Activated naive CD4-positive, alpha-beta T cell treated with anti-CD3 and anti-CD28 coated beads, Interleukin-2, amount 10 ng/mL, durations not matched to agents 7 days and 5 days (primary cell): ENCODE measurements around the gene LIPC.

Experiments used
- CTCF ChIA-PET: fragments of 350-600 bp; sonication (Branson Sonifier 250); formaldehyde crosslinking; loops from one replicate; lab custom pipeline; 2021; ENCODE audit warnings: antibody characterized with exemption; lab: Charles Lee
- DNase-seq: peaks from one replicate; pipeline ENCODE4 v3.0.0-alpha.2; 2020
- H3K27ac Mint-ChIP-seq: one replicate; pipeline ENCODE4 v1.8.0; 2021; ENCODE audit warnings: mild to moderate bottlenecking, moderate library complexity, mixed read lengths
- H3K27me3 Mint-ChIP-seq: one replicate; pipeline ENCODE4 v1.8.0; 2021; ENCODE audit warnings: mild to moderate bottlenecking, mixed read lengths
- H3K36me3 Mint-ChIP-seq: one replicate; pipeline ENCODE4 v1.8.0; 2021; ENCODE audit warnings: mixed read lengths
- H3K4me1 Mint-ChIP-seq: one replicate; pipeline ENCODE4 v1.8.0; 2021; ENCODE audit warnings: mixed read lengths
- H3K4me3 Mint-ChIP-seq: one replicate; pipeline ENCODE4 v1.8.0; 2021; ENCODE audit warnings: mild to moderate bottlenecking, moderate library complexity, mixed read lengths
- H3K9me3 Mint-ChIP-seq: one replicate; pipeline ENCODE4 v1.8.0; 2021; ENCODE audit warnings: mixed read lengths

LIPC gene

DNA sequence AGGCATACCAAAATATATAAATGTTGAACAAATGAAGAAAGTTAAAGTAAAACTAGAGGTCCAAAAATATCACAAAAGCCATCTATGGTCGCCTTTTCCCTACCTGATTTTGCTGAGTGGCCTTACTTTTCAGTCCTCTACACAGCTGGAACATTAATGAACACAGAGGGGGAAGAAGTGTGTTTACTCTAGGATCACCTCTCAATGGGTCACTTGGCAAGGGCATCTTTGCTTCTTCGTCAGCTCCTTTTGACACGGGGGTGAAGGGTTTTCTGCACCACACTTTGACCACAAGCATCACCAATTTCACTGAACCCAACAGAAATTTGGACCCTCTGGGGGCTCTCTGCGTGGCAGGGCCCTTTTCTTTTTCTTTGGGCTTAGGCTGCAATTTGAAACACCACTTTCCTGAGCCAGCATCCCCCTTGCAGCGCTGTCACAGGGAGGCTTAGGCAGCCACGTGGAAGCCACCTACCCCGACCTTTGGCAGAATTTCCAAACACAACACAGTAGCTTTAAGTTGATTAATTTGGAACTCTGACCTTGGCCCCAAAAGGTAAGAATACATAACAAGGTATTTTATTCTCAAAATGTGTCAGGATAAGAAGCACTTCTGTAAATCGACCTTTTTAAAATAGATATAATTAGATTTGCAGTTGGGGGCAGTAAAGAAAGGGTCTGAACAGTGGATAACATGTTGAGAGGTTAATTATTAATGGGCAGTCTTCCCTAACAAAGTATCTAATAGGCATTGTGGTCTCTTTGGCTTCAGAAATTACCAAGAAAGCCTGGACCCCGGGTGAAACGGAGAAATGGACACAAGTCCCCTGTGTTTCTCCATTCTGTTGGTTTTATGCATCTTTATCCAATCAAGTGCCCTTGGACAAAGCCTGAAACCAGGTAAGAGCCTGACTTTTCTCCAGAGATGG is at the start of gene LIPC:
Gene LIPC, plus strand, starts transcription at position 771 of the 929 bp plus-strand sequence. Its CDS starts 42 bp downstream, at position 813.
- H3K4me3 Mint-ChIP-seq, result no peak within 1 kb of the TSS
- H3K27ac Mint-ChIP-seq, result no peak within 1 kb of the TSS
- no peak for DNase-seq
- no peaks in the 10 kb centered on the region for H3K9me3 Mint-ChIP-seq
- CTCF ChIA-PET, result no interaction called here
- H3K27me3 Mint-ChIP-seq, result no peaks in the 10 kb centered on the region
- H3K4me1 Mint-ChIP-seq, result no peaks in the 10 kb centered on the region
- H3K36me3 Mint-ChIP-seq, result no peaks in the 10 kb centered on the region

DNA sequence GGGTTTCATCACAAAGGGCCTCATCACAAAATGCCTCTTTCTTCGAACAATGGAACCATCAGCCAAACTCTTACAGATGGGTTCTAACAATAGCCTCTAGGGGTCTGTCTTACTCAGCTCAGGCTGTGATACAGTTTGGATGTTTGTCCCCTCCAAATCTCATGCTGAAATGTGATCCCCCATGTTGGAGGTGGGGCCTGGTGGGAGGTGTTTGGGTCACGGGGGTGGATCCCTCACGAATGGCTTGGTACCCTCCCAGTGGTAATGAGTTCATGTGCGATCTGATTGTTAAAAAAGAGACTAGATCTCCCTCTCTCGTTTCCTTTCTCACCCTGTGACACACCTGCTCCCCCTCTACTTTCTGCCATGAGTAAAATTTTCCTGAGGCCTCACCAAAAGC is 47.9 kb upstream of the LIPC start:
- Mint-ChIP-seq H3K9me3 (no peaks in the 10 kb centered on the region), H3K4me1 (no peaks in the 10 kb centered on the region), H3K4me3 (no peak overlapping the region), H3K27me3 (peaks cover 4% of the 10 kb centered on the region), H3K36me3 (no peaks in the 10 kb centered on the region), H3K27ac (no peak overlapping the region)
- DNase-seq, result no peak
- CTCF ChIA-PET, result no interaction called here

DNA sequence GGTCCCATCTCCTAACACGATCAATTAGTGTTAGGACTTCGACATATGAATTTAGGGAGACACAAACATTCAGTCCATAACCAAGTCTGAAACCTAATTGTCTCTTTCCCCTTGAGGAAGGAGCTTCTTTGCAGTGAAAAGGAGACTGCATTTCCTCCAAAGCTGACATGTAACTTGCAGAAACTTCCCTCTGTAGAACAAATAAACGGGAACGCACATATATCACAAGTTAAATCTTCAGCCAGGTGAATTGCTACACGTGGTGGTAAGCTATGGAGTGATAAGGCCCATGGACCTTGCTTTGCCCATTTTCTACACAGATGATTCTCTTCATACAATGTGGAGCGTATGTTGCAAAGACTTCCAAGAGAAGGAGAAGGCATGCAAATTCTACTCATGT is 47.1 kb upstream of the LIPC start:
- Mint-ChIP-seq H3K4me1 (no peaks in the 10 kb centered on the region), H3K27me3 (peaks cover 4% of the 10 kb centered on the region), H3K4me3 (no peak overlapping the region), H3K27ac (no peak overlapping the region), H3K36me3 (no peaks in the 10 kb centered on the region), H3K9me3 (no peaks in the 10 kb centered on the region)
- no peak for DNase-seq
- CTCF ChIA-PET, result no interaction called here

- CTCF ChIA-PET, result no interaction called here
- no peaks in the 10 kb centered on the region for H3K36me3 Mint-ChIP-seq
- no peaks in the 10 kb centered on the region for H3K4me1 Mint-ChIP-seq
- H3K27ac Mint-ChIP-seq, result no peak overlapping the region
- no peak for DNase-seq
- no peaks in the 10 kb centered on the region for H3K9me3 Mint-ChIP-seq
- no peak overlapping the region for H3K4me3 Mint-ChIP-seq
- H3K27me3 Mint-ChIP-seq, result peaks cover 4% of the 10 kb centered on the region
Measured at GRCh38 chr15:58386081-58386480, 45.7 kb upstream of the LIPC start.

DNA sequence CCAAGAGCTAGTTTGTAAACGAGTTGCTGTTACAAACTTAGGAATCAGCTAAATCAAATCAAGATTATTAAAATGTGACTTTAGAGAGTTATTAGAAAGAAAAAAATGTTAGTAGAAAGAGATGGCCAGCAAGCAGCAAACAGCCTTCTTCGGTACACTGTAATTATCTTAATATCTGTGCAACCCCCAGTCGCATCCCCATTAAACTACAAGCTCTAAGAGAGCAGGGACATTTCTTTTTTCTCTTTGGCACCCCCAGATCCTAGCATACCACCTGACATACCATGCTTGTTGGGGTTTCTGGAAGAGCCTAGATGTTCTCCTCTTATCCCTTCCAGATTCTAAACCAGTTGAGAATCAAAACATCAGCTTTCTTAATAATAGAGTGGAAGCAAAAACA is 45.1 kb upstream of the LIPC start:
- peaks cover 4% of the 10 kb centered on the region for H3K27me3 Mint-ChIP-seq
- no peak overlapping the region for H3K4me3 Mint-ChIP-seq
- H3K36me3 Mint-ChIP-seq, result no peaks in the 10 kb centered on the region
- H3K4me1 Mint-ChIP-seq, result no peaks in the 10 kb centered on the region
- no peak for DNase-seq
- H3K9me3 Mint-ChIP-seq, result no peaks in the 10 kb centered on the region
- no peak overlapping the region for H3K27ac Mint-ChIP-seq
- CTCF ChIA-PET, result no interaction called here

GRCh38 chr15:58387130-58387529 is 44.7 kb upstream of the LIPC start:
- CTCF ChIA-PET, result no interaction called here
- Mint-ChIP-seq H3K4me3 (no peak overlapping the region), H3K4me1 (no peaks in the 10 kb centered on the region), H3K9me3 (no peaks in the 10 kb centered on the region), H3K27me3 (peaks cover 4% of the 10 kb centered on the region), H3K36me3 (no peaks in the 10 kb centered on the region), H3K27ac (no peak overlapping the region)
- DNase-seq, result no peak

DNA sequence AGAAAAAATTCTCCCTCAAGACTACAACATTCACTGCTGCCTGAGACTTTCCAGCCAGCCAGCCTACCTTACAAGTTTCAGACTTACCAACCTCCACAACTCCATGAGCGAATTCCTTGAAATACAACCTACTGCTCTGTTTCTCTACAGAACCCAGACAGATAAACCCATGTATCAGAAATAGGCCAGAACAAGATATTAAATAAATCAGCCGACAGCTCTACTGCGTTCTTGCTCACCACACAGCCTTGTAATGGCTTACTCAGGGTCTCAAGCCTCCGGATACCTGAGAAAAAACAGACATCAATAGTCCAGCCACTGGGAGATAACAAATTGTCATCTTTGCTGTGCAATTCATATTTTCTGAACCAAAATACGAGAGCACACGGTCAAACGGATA is 43.6 kb upstream of the LIPC start:
- H3K27ac Mint-ChIP-seq, result no peak overlapping the region
- H3K9me3 Mint-ChIP-seq, result no peaks in the 10 kb centered on the region
- CTCF ChIA-PET, result no interaction called here
- H3K4me3 Mint-ChIP-seq, result no peak overlapping the region
- peaks cover 4% of the 10 kb centered on the region for H3K27me3 Mint-ChIP-seq
- no peaks in the 10 kb centered on the region for H3K36me3 Mint-ChIP-seq
- H3K4me1 Mint-ChIP-seq, result no peaks in the 10 kb centered on the region
- no peak for DNase-seq

DNA sequence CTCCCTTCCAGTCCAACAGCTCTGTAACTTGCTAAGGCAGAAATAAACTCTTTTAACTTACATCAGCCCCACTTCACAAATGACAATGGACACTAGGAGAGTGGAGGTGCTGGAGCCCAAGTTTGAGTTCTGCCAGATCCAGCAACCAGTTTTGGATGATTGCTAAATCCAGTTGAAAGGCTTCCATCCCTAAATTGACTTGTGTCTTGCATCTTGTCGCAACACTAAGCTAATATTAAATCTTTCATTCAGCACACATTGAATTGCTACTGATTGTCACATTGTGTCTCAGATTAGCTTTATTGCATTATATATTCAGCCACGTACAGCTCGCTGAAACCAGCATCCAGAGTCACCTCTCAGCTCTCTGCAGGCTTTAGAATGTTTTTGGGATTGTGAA is 41.7 kb upstream of the LIPC start:
- Mint-ChIP-seq H3K36me3 (no peaks in the 10 kb centered on the region), H3K9me3 (no peaks in the 10 kb centered on the region), H3K4me1 (no peaks in the 10 kb centered on the region), H3K27ac (no peak overlapping the region), H3K27me3 (peaks cover 13% of the 10 kb centered on the region), H3K4me3 (no peak overlapping the region)
- CTCF ChIA-PET, result no interaction called here
- no peak for DNase-seq

- DNase-seq, result no peak
- CTCF ChIA-PET, result no interaction called here
- Mint-ChIP-seq H3K9me3 (no peaks in the 10 kb centered on the region), H3K4me3 (no peak overlapping the region), H3K4me1 (no peaks in the 10 kb centered on the region), H3K27me3 (peaks cover 18% of the 10 kb centered on the region), H3K36me3 (no peaks in the 10 kb centered on the region), H3K27ac (no peak overlapping the region)
Measured at GRCh38 chr15:58390655-58391054, 41.1 kb upstream of the LIPC start.

- peaks cover 20% of the 10 kb centered on the region for H3K27me3 Mint-ChIP-seq
- H3K27ac Mint-ChIP-seq, result no peak overlapping the region
- no peaks in the 10 kb centered on the region for H3K9me3 Mint-ChIP-seq
- no peak overlapping the region for H3K4me3 Mint-ChIP-seq
- CTCF ChIA-PET, result no interaction called here
- H3K36me3 Mint-ChIP-seq, result no peaks in the 10 kb centered on the region
- no peak for DNase-seq
- H3K4me1 Mint-ChIP-seq, result no peaks in the 10 kb centered on the region
Measured at GRCh38 chr15:58391088-58391487, 40.7 kb upstream of the LIPC start.

GRCh38 chr15:58392141-58392540 is 39.6 kb upstream of the LIPC start:
- no peak overlapping the region for H3K4me3 Mint-ChIP-seq
- CTCF ChIA-PET, result no interaction called here
- no peaks in the 10 kb centered on the region for H3K4me1 Mint-ChIP-seq
- no peaks in the 10 kb centered on the region for H3K9me3 Mint-ChIP-seq
- no peaks in the 10 kb centered on the region for H3K36me3 Mint-ChIP-seq
- H3K27ac Mint-ChIP-seq, result no peak overlapping the region
- DNase-seq, result no peak
- peaks cover 23% of the 10 kb centered on the region for H3K27me3 Mint-ChIP-seq

- Mint-ChIP-seq H3K4me3 (no peak overlapping the region), H3K27ac (no peak overlapping the region), H3K4me1 (no peaks in the 10 kb centered on the region), H3K9me3 (no peaks in the 10 kb centered on the region), H3K36me3 (no peaks in the 10 kb centered on the region), H3K27me3 (peaks cover 23% of the 10 kb centered on the region)
- CTCF ChIA-PET, result no interaction called here
- DNase-seq, result no peak
Measured at GRCh38 chr15:58392611-58393161, 39.1 kb upstream of the LIPC start.

DNA sequence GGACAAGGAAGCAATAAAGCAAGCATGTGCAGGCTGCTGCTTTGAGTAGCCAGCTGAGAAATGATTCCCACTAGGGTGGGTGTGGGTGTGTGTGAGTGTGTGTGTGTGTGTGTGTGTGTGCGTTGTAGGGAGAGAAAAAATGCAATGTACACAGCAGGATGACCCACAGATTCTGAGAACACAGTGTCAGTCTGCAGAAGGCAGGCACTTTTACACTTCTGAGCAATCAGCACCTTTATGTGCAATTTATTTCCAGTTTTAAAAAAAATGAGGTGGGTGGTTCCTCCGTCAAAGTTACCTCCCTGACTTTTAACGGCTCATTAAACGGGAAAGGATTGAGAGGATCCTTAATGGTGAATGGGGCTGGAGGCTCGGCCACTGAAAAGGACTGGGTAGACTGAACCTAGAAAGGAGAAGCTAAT is 38.5 kb upstream of the LIPC start:
- no peak for DNase-seq
- Mint-ChIP-seq H3K36me3 (no peaks in the 10 kb centered on the region), H3K27ac (no peak overlapping the region), H3K4me1 (no peaks in the 10 kb centered on the region), H3K27me3 (peaks cover 26% of the 10 kb centered on the region), H3K9me3 (no peaks in the 10 kb centered on the region), H3K4me3 (no peak overlapping the region)
- CTCF ChIA-PET, result no interaction called here

- H3K27ac Mint-ChIP-seq, result no peak overlapping the region
- no peaks in the 10 kb centered on the region for H3K36me3 Mint-ChIP-seq
- H3K9me3 Mint-ChIP-seq, result no peaks in the 10 kb centered on the region
- H3K4me1 Mint-ChIP-seq, result no peaks in the 10 kb centered on the region
- no peak for DNase-seq
- CTCF ChIA-PET, result no interaction called here
- peaks cover 29% of the 10 kb centered on the region for H3K27me3 Mint-ChIP-seq
- no peak overlapping the region for H3K4me3 Mint-ChIP-seq
Measured at GRCh38 chr15:58396181-58396580, 35.6 kb upstream of the LIPC start.

GRCh38 chr15:58398071-58398470 is 33.7 kb upstream of the LIPC start:
- Mint-ChIP-seq H3K4me1 (peaks cover 3% of the 10 kb centered on the region), H3K9me3 (no peaks in the 10 kb centered on the region), H3K27me3 (peaks cover 44% of the 10 kb centered on the region), H3K36me3 (no peaks in the 10 kb centered on the region), H3K4me3 (no peak overlapping the region), H3K27ac (no peak overlapping the region)
- CTCF ChIA-PET, result interaction anchor here (1.1 kb wide), 1 partner anchor 363 kb away, joined by 3 read pairs; no protein-coding TSS in a partner anchor
- DNase-seq, result no peak
